ENCODE data around the gene C1orf232.

The C1orf232 gene

GRCh38 chr1:26114165-26114927 lies 54.4 kb downstream of the C1orf232 start:
- no peaks in the 10 kb centered on the region for H3K9me2 ChIP-seq (ENCODE audit: low read depth, low read length)
- peaks cover 46% of the 10 kb centered on the region for H3K36me3 ChIP-seq (ENCODE audit: insufficient read depth, low read length)
- peaks cover 3% of the 10 kb centered on the region; the same call in 1 of the 2 replicates for H3K27me3 ChIP-seq (ENCODE audit: insufficient read depth, low read length)
- H4K20me1 ChIP-seq (ENCODE audit: insufficient read depth, low read length): no peaks in the 10 kb centered on the region
- H3K9ac ChIP-seq (ENCODE audit: low read length): no peak overlapping the region; the same call in 1 of the 2 replicates
- peak overlapping the region; percentile 81 for H3K27ac ChIP-seq (ENCODE audit: low read depth, low read length, poor library complexity, severe bottlenecking)
- peak overlapping the region; percentile 90; the same call in 1 of the 2 replicates for H3K4me2 ChIP-seq (ENCODE audit: low read length)
- H3K9me3 ChIP-seq (ENCODE audit: low read length): no peaks in the 10 kb centered on the region
- no peaks in the 10 kb centered on the region for H3K79me2 ChIP-seq (ENCODE audit: insufficient read depth, low read length)
- H2AFZ ChIP-seq (ENCODE audit: low read length): no peak overlapping the region
- H3K4me1 ChIP-seq (ENCODE audit: insufficient read depth, low read length, severe bottlenecking): peaks cover 35% of the 10 kb centered on the region
- H3F3A ChIP-seq (ENCODE audit: insufficient read depth, low read length): no peaks in the 10 kb centered on the region
- no peak overlapping the region for H3K4me3 ChIP-seq (ENCODE audit: low read depth, low read length, poor library complexity, severe bottlenecking)
- TF ChIP-seq CTCF (IDR thresholded peaks at IDR 0.05; ENCODE audit: low read length): no peak
- TF ChIP-seq EZH2 (IDR thresholded peaks at IDR 0.05; ENCODE audit: borderline replicate concordance, low read length): no peak

Measured in OCI-LY1 (cell line).